ENCODE measurements around the gene TMEFF2.

Gene TMEFF2

DNA sequence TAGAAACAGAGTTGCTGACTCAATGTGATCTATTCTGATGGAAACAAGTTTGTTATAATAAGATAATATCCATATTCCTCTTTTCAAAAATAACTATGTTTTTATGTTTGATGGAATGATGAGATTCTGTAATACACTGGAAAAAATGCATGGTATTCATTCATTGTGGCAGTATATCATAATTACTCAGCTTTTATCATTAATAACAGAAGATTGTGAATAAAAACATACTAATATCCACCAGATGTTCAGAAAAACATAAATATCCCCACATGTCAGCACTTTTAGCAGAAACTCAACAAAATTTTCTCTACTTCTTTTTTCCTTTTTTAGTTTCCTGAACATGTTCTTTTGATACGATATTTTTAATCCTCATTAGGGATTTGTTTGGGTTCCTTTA lies 217.0 kb downstream of the TMEFF2 start:
- DNase-seq (ENCODE audit: extremely low read depth in 1 of 2, low read depth in 1 of 2) = no peak

DNA sequence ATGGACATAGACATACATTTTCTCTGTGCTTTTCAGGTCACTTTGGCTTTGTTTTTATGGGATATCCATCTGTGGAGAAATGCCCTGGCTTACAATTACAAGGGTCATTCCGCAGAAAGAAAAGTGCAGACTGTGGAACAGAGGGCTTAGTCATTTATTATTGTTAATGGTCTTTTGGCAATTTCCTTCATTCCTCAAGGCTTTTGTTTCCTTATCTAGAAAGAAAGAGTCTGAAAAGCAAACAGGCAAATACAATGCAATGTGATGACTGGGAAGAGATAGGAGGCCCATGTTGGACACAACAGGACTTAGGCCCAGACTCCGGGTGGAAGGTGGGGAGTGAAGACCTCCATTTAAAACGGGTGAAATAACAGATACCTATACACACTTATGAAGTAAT lies 218.3 kb downstream of the TMEFF2 start:
- no peak for DNase-seq (ENCODE audit: extremely low read depth in 1 of 2, low read depth in 1 of 2)

DNA sequence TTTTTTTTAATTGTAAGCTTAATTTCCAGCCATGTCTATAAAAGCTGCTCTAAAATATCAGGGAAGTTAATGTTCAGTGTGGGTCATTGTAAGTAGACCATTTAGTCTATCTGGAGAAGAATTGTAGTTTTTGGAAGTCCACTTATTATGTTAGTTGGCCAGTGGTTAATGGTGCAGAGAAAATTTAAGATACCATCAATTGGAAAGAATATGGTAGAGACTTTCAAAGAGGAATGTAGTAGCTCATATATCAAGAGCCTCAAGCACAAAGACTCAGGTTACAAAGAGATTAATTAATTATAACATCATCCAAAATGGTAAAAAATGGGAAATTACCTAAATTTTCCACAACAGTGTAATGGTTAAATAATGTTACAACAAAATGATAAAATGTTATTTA lies 220.1 kb downstream of the TMEFF2 start:
- DNase-seq (ENCODE audit: extremely low read depth in 1 of 2, low read depth in 1 of 2) = no peak

DNA sequence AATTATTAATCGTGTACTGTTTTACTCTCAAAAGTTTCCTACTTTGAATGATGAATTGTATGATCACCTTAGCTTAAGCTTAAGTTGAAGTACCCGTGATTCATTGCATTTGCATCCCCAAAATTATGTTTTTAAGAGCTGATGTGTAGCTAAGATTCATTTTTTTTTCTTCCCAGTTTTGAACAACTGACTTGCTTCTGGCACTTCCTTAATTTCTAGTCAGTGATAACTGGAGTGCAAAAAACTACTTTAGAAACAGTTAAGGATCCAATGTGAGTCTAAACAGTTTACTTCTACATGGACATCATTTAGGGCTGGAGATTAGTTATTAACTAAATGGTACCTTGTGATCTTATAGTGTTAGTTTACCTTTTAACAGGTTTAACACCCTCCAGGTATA lies 223.9 kb downstream of the TMEFF2 start:
- DNase-seq (ENCODE audit: extremely low read depth in 1 of 2, low read depth in 1 of 2) = no peak

DNA sequence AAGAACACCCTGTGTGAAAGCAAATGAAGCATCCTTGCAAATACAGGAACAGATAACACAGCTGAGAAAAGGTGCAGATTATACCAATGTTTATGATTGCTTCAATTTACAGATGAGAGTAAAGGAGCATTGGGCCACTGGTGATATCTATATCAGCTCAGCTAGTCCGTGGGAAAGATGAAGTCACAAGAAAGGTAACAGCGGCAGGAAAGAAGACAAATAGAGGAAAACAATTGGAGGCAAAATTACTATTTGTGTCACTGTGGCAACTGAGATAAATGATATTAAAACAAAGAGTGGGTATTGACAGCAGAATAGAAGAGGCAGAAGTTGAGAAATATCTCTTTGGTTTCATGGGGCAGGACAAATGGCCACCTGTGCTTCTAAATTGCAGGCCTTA lies 226.6 kb downstream of the TMEFF2 start:
- DNase-seq (ENCODE audit: extremely low read depth in 1 of 2, low read depth in 1 of 2) = no peak

DNA sequence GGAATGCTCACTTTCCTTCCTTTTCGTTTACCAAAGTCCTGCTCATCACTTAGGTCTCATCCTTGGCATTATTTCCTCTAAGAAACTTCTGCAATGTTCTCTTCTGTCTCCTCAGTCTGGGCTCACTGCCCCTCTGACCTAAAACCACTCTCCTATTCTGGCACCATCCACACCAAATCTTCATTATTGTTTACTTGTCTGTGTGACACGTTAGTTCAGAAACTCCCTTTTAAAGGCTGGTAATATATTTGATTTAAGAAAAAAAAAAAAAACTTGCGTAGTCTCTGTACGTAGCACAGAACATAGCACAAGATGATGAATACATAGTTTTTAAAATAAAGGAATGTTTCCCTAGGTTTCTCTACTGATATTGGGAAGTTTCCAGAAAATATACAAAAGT lies 229.0 kb downstream of the TMEFF2 start:
- DNase-seq (ENCODE audit: extremely low read depth in 1 of 2, low read depth in 1 of 2) = no peak

DNA sequence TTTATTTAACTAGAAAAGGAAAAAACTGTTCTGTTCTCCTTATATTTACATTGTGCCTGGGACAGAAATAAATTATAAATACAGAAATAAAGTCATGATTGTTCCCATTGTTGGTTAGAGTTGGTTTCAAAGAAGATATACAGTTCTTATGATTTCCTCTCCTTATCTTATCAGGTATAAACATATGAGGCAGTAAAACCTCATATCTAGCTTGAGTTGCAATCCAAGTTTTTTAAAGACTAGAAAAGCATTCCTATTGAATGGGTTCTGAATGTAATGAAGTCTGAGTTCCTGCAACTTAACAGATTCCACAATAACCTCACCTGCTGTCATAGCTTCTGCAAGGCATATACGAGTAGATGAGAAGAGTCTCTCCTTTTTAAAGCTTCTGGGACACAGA lies 233.2 kb downstream of the TMEFF2 start:
- no peak for DNase-seq (ENCODE audit: extremely low read depth in 1 of 2, low read depth in 1 of 2)

DNA sequence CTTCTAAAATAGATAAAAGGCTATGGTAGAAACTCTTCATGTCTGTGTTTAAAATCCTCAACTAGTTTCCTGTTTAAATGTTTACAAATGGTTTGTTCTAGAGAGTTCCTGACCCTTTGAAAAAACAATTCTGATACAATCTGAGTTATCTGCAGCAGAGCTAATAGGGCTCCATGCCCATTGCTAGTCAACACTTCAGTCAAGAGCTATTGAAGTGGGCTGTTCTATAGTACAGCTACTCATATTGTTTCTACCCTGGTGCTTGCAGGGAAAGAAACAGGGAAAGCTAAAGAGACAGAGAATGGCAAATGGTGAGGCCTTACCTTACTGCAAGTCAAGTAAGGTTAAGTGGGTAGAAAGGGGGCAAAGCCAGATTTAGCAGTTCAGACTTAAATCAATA lies 235.5 kb downstream of the TMEFF2 start:
- DNase-seq (ENCODE audit: extremely low read depth in 1 of 2, low read depth in 1 of 2) = no peak

DNA sequence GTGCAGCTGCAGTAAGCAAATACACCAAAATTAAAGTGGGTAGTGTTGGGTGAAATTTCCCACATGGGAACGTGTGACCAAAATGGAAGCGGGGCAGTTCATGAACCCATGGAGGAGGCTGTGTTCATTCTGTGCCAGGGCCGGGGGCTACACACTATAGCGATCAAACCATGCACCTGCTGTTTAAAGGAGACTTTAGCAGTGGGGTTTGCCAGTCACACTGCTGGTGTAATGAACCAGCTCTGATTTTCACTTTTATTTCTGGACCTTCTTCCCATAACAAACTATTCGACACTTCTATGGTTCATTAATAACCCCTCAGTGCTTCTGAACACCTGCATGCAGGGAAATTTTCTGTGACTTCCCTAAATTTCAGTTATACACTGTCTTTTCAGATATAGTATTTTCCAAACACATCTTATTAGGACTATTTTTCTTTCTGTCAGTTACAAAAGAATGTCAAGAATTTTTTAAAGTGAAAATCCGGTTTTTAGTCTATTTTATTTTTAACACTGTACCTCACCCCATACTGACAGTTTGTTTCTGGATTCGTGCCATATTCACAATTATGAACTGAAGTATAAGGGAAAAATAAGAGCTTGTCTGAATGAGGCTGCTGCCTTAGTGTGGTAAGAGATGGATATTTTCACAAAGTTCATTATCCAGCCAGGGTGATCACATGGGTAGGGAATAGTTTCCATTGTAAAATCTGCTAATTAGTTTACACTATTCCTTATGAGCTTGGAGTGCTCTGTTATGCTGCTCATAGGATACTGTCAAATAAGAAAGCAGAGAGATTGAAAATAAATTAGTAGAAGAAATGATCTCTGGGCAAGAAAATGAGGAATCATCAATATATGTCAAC lies 236.5 kb downstream of the TMEFF2 start:
- no peak for DNase-seq (ENCODE audit: extremely low read depth in 1 of 2, low read depth in 1 of 2)

DNA sequence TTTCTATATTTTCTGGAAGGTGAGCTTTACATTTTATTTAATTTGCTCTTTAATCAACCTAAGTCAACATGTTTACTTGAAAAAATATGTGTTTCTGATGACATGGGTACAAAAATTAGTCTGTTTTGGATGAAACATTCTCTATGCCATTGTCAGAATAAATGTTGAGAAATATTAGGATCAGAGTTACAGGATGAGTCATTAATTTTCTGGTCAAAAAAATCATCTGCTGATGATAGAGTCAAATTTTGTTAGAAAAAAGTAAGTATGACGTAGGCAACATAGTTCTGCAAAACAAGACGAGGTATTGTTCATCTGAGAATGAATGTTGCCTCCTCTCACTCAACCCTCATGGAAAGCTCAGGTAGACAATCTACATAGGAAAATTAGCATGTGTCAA lies 240.3 kb downstream of the TMEFF2 start:
- no peak for DNase-seq (ENCODE audit: extremely low read depth in 1 of 2, low read depth in 1 of 2)

DNA sequence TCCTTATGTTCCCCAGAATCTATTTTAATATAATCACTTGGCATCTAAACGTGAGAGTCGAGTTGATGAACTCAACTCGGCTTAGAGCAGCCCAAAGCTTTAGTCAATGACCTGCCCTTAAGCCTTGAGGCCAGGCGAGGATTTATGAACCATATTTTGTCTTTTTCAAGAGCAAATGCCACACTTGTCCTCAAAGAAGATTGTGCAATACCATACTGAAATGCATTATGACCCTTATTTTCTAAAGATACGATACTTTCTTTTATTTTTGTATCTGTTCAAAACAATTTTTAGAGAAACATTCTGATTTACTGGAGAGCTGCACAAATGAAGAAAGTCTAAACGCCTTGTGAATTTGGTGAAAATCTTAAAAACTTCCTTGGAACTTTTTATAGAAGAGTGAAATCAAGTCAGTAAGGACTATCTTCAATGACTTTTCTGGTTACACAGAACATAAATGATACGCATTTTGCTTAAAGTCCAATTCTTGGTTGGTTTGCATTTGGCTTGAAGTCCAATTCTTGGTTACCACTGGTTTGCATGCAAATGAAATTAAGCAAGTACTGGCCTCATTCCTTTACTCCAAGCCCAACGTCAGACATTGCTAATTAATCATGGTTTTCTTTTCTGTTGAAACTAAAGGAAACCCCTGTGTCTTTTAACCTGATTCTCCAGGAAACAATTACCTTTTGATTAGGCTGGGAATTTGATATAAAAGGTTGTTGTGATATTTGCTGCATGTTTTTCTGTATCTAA lies 242.0 kb downstream of the TMEFF2 start:
- no peak for DNase-seq (ENCODE audit: extremely low read depth in 1 of 2, low read depth in 1 of 2)

DNA sequence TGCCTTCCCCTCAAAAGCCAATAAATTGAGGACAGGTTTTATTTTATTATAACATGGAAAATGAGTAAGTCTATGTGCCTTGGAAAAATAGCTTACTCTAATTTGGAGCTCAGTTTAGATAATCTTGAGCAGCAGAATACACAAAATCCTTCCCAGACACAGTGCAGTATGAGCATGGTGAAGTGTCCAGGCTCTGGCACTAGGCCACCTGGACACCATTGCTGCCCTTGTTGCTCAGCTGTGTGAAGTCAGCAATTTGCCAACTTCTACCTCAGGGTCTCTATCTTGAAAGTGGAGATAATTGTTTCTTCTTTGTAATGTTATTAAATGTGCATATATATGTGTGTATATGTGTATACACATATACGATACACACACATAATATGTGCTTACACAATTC lies 242.9 kb downstream of the TMEFF2 start:
- DNase-seq (ENCODE audit: extremely low read depth in 1 of 2, low read depth in 1 of 2) = no peak

DNA sequence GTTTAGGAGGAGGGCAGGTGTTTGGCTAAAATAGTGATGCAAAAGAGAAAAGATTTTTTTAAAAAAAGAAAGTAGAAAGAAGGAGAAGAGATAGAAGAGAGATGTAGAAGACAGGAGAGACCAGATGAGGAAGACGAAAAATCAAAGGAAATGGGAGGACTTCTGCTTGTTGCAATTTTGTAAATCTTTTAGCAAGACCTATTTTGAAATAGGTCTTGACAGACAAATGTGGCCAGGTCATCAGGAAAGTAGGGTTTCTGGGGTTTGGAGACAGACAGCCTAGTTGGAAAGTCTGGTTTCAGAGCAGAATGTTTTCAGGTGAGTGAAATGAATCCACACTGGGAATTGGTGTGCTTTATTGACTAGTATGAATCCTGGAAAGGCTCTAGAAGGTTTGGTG lies 243.4 kb downstream of the TMEFF2 start:
- no peak for DNase-seq (ENCODE audit: extremely low read depth in 1 of 2, low read depth in 1 of 2)

DNA sequence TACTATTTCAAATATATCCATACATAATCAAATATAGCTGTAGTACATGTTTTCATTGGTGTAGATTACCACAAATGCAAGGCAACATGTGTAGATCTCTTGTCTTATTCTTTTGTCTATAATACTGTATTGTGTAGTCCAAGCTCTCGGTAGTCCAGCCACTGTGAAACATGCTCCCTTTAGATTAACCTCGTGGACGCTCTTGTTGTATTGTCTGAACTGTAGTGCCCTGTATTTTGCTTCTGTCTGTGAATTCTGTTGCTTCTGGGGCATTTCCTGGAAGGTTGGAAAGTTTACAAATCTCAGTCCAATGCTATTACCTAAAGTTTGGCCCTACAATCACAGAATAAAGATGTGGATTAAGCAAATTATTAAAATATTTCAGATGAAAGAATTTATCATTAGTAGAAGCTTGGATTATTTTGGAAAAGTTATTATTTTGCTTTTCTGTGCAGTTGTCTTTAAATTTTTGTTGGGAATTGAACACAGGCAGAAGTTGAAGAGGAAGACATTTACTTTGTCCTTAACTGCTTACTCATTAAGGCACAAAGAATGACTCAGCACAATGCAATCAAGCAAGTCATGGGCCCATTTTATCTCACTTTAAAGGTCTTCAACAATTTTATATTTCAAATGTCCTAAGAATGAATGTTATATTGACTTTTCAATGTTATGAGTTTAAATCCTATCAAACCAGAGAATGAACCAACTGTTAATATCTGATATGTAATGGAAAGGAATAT lies 244.4 kb downstream of the TMEFF2 start:
- DNase-seq (ENCODE audit: extremely low read depth in 1 of 2, low read depth in 1 of 2) = no peak

DNA sequence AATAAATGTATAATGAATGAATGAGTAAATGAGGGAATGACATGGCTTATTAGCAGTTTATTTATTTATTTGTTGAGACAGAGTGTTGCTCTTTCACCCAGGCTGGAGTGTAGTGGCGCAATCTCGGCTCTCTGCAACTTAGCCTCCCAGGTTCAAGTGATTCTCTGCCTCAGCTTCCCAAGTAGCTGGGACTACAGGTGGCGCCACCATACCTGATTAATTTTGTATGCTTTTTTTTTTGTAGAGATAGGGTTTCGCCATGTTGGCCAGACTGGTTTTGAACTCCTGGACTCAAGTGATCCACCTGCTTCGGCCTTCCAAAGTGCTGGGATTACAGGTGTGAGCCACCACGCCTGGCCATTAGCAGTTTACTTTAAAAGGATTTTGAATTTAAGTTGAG lies 247.5 kb downstream of the TMEFF2 start:
- no peak for DNase-seq (ENCODE audit: extremely low read depth in 1 of 2, low read depth in 1 of 2)

DNA sequence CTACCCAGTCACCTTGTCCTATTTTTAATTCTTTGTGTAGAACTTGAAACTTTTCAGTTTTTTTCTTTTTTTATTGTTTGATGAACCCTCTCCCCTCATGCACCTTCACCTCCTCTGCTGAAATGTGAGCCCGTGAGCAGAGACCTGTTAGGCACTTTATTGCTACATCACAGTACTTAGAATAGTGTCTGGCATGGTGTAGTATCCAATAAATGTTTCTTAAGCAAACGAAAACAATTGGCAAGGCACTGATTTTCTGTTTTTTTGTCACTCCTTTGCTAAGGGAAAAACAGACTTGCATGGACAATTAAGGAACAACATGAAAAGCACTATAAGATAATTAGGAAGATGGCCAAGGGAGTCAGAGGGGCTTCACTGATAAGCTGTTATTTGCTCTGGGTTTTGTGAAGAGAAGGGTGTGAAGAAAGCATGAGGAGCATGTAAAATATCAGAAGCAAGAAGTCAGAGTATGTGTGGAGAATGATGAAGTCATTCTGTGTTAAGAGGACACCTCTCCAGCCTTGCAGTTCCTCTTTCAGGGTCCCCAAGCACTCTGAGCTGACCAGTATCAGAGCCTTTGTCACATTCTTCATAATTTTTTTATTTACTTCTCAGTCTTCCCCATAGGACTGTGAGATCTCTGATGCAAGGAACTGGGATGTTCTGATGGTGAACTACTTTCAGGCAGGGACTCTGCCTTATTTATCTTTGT lies 248.1 kb downstream of the TMEFF2 start:
- no peak for DNase-seq (ENCODE audit: extremely low read depth in 1 of 2, low read depth in 1 of 2)

DNA sequence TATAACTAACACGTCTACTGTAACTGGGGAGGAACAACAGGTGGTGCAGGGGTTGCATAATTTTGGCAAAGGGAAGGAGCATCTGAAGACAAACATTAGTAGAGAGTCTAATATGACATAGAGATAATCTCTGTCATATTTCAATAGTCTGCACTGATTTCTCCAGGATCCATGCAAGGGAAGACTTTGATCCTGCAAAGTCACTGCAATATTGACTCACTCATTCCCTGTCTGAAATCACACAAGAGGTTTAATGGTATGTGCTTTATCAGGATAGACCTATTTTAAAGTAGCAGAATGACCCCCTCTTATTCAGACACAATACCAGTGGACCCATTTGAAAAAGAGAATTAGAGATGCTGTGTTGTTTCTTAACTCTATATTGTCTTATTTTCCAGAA lies 249.1 kb downstream of the TMEFF2 start:
- no peak for DNase-seq (ENCODE audit: extremely low read depth in 1 of 2, low read depth in 1 of 2)

DNA sequence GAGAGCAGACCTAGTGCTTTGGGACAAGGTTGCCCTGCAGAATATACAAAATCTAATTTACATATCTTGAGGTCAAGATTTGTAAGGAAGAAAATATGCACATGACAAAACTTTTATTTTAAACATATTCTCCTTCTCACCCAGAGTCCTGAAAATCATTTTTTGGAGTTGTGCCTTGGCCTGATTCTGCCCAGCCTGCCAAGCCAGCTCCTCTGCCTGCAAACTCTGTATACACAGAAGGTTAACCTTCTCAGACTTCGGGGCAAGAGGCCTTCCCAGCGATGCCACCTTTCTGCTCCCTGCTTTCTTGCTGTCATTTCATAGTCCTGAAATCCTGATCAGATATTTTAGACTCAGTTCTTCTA lies 252.0 kb downstream of the TMEFF2 start:
- no peak for DNase-seq (ENCODE audit: extremely low read depth in 1 of 2, low read depth in 1 of 2)

DNA sequence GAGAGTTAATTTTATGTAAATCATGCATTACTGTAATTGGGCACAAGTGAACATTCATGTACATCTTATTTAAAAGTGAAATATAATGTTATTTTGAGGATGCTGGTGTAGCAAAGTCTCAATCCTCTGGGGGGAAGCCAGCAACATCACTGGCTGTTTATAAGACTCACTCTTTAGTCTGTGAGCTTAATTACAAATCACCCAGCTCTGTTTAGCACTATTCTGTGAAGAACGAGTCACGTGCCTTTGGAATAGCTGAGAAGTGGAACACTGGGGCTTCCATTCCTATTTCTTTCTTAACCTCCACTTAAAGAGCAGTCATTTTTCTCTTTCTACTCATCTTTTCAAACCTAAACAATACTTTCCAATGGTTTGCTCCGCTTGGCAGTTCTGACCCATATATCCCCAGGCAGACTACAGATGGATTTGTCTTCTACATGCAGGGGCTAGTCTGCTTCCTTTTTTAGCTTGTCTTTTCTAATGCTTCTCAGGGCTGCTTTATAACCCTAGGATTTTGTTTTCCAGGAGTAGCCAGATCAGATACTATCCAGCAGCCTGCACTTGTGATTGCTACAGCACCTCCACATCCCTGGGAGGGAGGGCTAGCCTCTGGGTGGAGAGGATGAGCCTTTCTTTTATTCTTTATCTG lies 252.5 kb downstream of the TMEFF2 start:
- no peak for DNase-seq (ENCODE audit: extremely low read depth in 1 of 2, low read depth in 1 of 2)

DNA sequence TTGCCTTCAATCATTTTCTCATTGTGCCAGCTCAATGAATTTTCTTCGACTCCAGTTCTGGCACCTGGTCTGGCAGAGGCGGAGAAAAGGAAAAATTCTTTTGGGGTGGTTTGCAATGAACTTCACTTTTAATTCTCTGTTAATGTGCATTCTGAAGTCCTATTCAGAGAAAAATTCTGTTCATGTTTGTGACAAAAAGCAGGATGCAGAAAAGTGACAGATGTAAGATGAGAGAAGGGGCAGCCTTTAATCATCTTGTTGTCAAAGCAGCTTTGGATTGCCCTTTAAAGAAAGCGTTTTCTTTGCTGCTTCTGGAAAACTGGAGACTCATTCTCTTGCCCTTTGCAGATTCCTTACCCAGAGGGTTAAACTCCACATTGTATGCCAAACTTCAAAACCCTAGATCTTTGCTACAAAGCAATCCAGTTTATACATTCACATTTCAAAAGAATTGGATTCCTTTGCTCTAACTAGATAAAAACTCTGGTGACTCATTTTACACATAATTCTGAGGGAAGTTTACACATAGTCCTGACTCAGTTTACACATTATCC lies 253.3 kb downstream of the TMEFF2 start:
- no peak for DNase-seq (ENCODE audit: extremely low read depth in 1 of 2, low read depth in 1 of 2)

Measured in stimulated activated CD8-positive, alpha-beta memory T cell treated with anti-CD3 and anti-CD28 coated beads, Interleukin-7, amount 100 ng/mL, for 48 hours (primary cell).